Osteocyte (in vitro differentiated cells): ENCODE data around the gene GPNMB. TPM values are rescaled to one million over a fixed set of nuclear protein-coding genes. Genes with fewer than 3 reads are reported as not detected.

Experiments
- DNase-seq: peaks from one replicate; pipeline ENCODE4 v3.0.0; 2021; ENCODE audit warnings: mixed read lengths; ENCODE audit not compliant: unreplicated experiment; ENCODE audit errors: extremely low spot score
- H3K27ac Mint-ChIP-seq: one replicate; pipeline ENCODE4 v1.8.0; 2021; ENCODE audit warnings: mild to moderate bottlenecking, mixed read lengths; ENCODE audit not compliant: unreplicated experiment
- H3K27me3 Mint-ChIP-seq: one replicate; pipeline ENCODE4 v1.8.0; 2021; ENCODE audit warnings: mixed read lengths; ENCODE audit not compliant: unreplicated experiment
- H3K36me3 Mint-ChIP-seq: one replicate; pipeline ENCODE4 v1.8.0; 2021; ENCODE audit warnings: mixed read lengths; ENCODE audit not compliant: unreplicated experiment
- H3K4me1 Mint-ChIP-seq: one replicate; pipeline ENCODE4 v1.8.0; 2021; ENCODE audit warnings: mixed read lengths; ENCODE audit not compliant: unreplicated experiment
- H3K4me3 Mint-ChIP-seq: one replicate; pipeline ENCODE4 v1.8.0; 2021; ENCODE audit warnings: mild to moderate bottlenecking, moderate library complexity, mixed read lengths; ENCODE audit not compliant: unreplicated experiment
- H3K9me3 Mint-ChIP-seq: one replicate; pipeline ENCODE4 v1.8.0; 2021; ENCODE audit warnings: mixed read lengths; ENCODE audit not compliant: unreplicated experiment
- total RNA-seq: library from RNA; stranded (reverse); gene quantifications from 2 replicates; pipeline ENCODE4 v1.2.1, GENCODE V29; 2021
- TF ChIP-seq, protein P1 (sequence below): fragments of 200-600 bp; sonication (generic); IDR thresholded peaks from 2 replicates; pipeline ENCODE4 v1.5.0; 2021; ENCODE audit warnings: antibody characterized with exemption, mild to moderate bottlenecking, moderate library complexity

GPNMB gene
- total RNA-seq, 1 donor from 2014 or later: 97.2 TPM

GRCh38 chr7:23242935-23243334 lies 3.6 kb upstream of the GPNMB start:
- no peaks in the 10 kb centered on the region for H3K36me3 Mint-ChIP-seq
- H3K27ac Mint-ChIP-seq: peak overlapping the region; percentile 68
- H3K27me3 Mint-ChIP-seq: no peaks in the 10 kb centered on the region
- H3K4me1 Mint-ChIP-seq: peaks cover 42% of the 10 kb centered on the region
- H3K4me3 Mint-ChIP-seq: no peak overlapping the region
- no peak for DNase-seq
- H3K9me3 Mint-ChIP-seq: peaks cover 4% of the 10 kb centered on the region
- TF ChIP-seq, protein P1, sequence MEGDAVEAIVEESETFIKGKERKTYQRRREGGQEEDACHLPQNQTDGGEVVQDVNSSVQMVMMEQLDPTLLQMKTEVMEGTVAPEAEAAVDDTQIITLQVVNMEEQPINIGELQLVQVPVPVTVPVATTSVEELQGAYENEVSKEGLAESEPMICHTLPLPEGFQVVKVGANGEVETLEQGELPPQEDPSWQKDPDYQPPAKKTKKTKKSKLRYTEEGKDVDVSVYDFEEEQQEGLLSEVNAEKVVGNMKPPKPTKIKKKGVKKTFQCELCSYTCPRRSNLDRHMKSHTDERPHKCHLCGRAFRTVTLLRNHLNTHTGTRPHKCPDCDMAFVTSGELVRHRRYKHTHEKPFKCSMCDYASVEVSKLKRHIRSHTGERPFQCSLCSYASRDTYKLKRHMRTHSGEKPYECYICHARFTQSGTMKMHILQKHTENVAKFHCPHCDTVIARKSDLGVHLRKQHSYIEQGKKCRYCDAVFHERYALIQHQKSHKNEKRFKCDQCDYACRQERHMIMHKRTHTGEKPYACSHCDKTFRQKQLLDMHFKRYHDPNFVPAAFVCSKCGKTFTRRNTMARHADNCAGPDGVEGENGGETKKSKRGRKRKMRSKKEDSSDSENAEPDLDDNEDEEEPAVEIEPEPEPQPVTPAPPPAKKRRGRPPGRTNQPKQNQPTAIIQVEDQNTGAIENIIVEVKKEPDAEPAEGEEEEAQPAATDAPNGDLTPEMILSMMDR: no peak

DNA sequence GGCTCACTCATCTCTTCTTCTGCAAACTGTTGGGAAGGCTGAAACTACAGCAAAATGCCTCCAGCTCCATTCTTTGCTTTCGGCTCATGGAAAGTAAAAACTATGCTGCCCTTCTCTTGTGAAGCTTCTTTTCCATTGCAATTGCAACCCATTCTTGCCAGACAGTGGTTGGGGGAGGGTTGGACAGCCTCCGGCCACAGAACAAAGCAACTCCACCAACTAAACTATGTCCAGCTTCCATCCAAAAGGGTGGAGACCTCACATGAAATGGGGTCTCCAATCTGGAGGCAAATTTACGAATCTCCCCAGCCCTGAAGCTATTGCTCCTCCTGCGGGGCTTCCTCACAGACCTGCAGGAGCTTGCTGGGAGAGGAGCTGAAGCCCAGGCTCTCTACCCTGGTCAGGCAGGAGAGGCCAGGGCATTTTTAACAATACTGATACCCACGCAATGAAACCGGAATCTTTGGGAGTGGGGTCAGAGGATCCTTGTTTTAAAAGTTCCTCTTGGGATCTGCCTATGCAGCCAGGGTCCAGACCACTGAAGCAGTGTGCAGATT lies 549 bp downstream of the GPNMB start:
- Mint-ChIP-seq H3K27me3 (peaks cover 6% of the 10 kb centered on the region), H3K4me1 (peaks cover 46% of the 10 kb centered on the region), H3K36me3 (peaks cover 25% of the 10 kb centered on the region), H3K27ac (peak overlapping the region; percentile 76), H3K9me3 (peaks cover 34% of the 10 kb centered on the region), H3K4me3 (peak overlapping the region; percentile 71)
- TF ChIP-seq, protein P1: no peak
- DNase-seq: no peak

DNA sequence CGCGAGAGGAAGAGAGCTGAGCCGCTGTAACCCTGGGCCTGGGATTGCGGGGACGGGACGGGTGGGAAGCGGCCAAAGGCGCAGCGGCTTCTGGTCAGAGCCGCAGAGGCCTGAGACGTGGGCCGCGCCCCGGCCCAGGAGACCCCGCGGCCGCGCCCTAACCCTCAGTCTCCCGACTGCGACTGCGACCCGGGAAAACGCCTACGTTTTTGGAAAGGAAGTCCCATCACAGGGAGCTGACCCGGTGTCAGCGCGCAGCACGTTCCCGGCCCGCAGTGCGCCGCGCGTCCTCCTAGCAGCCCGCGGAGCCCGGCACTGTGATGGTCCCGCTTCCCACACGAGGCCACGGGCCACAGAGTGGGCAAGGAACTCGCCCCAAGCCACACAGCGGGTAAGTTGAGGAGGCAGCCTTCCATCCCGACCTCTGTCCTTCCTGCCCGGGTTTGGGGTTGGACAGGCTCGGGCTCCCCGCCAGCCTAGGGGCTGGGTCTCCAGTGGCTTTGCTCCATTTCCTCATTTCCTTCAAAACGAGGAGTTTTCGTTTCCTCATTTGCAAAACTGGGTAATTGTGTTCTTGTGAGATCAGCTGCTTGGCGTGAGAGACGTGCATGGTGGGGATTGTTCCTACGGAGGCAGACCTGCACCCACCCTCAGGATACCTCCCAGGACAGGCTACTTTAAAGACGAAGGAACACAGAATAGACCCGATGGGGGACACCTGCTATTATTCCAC lies 1.2 kb downstream of the GPNMB start:
- Mint-ChIP-seq H3K36me3 (peaks cover 29% of the 10 kb centered on the region), H3K9me3 (peaks cover 40% of the 10 kb centered on the region), H3K4me3 (peak overlapping the region; percentile 71), H3K27me3 (peaks cover 13% of the 10 kb centered on the region), H3K27ac (peak overlapping the region; percentile 76), H3K4me1 (peaks cover 44% of the 10 kb centered on the region)
- DNase-seq: no peak
- TF ChIP-seq, protein P1: no peak

DNA sequence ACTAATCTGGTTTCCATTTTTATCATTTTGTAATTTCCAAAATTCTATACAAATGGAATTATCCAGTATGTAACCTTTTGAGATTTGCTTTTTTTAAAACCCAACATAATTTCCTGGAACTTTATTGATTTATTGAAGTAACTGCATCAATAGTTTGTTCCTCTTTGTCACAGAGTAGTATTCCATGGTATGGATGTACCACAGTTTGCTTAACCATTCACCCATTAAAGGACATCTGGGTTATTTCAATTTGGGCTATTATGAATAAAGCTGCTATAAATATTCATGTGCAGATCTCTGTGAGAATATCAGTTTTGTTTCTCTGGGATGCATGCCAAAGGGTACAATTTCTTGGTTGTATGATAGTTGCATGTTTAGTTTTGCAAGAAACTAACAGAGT lies 2.9 kb downstream of the GPNMB start:
- peaks cover 37% of the 10 kb centered on the region for H3K9me3 Mint-ChIP-seq
- H3K27ac Mint-ChIP-seq: no peak overlapping the region
- no peak for DNase-seq

More for the DNA sequence above, 2.9 kb downstream of the GPNMB start:
- peaks cover 38% of the 10 kb centered on the region for H3K36me3 Mint-ChIP-seq
- no peak overlapping the region for H3K4me3 Mint-ChIP-seq
- H3K27me3 Mint-ChIP-seq: peaks cover 18% of the 10 kb centered on the region
- H3K4me1 Mint-ChIP-seq: peaks cover 36% of the 10 kb centered on the region
- TF ChIP-seq, protein P1: no peak
